ENCODE data around the gene ZRANB1. TPM values are rescaled to one million over a fixed set of nuclear protein-coding genes. Genes with fewer than 3 reads are reported as not detected.

Gene ZRANB1
- 19.0 TPM for polyA plus RNA-seq (2013, experiment 1 of 2)
- polyA plus RNA-seq (2013, experiment 2 of 2) = 18.6 TPM

GRCh38 chr10:124941823-124942222, at the start of gene ZRANB1:
ZRANB1 (plus strand) TSS chr10:124942123; CDS start chr10:124942494, 371 bp downstream.
- Histone ChIP-seq H3K36me3 (ENCODE audit: control insufficient read depth, insufficient read depth, low read length) (peaks cover 19% of the 10 kb centered on the region), H3K27ac (ENCODE audit: low read depth, low read length, severe bottlenecking) (no peak within 1 kb of the TSS), H3K9me3 (ENCODE audit: control insufficient read depth, low read length) (no peaks in the 10 kb centered on the region), H3K4me3 (ENCODE audit: extremely low read depth, insufficient read depth, low read length, poor library complexity, severe bottlenecking) (no peak within 1 kb of the TSS), H3K4me1 (ENCODE audit: control insufficient read depth, insufficient read depth, low read length, poor library complexity, severe bottlenecking) (peaks cover 12% of the 10 kb centered on the region)
- WGBS, 2 experiments (ENCODE audit: insufficient coverage in 2 of 2) = 100% methylated on average over 2 of the region's 4 CpGs; no CpG with 5 or more reads in 1 of the 2 experiments

- Histone ChIP-seq H3K4me1 (ENCODE audit: control insufficient read depth, insufficient read depth, low read length, poor library complexity, severe bottlenecking) (no peaks in the 10 kb centered on the region), H3K4me3 (ENCODE audit: extremely low read depth, insufficient read depth, low read length, poor library complexity, severe bottlenecking) (no peak overlapping the region), H3K9me3 (ENCODE audit: control insufficient read depth, low read length) (no peaks in the 10 kb centered on the region), H3K27ac (ENCODE audit: low read depth, low read length, severe bottlenecking) (no peak overlapping the region), H3K36me3 (ENCODE audit: control insufficient read depth, insufficient read depth, low read length) (no peaks in the 10 kb centered on the region)
- 66 to 83% methylated on average over 2 of the region's 2 CpGs for WGBS, 2 experiments (ENCODE audit: insufficient coverage in 2 of 2)
Observed at GRCh38 chr10:124892905-124893304, 49.0 kb upstream of the ZRANB1 start.

- no peaks in the 10 kb centered on the region for H3K9me3 ChIP-seq (ENCODE audit: control insufficient read depth, low read length)
- WGBS, 2 experiments (ENCODE audit: insufficient coverage in 2 of 2) = 83 to 91% methylated on average over 6 to 9 of the region's 13 CpGs
Observed at GRCh38 chr10:124894569-124895215, 47.2 kb upstream of the ZRANB1 start.

GRCh38 chr10:124896751-124897150, 45.2 kb upstream of the ZRANB1 start:
- no peak overlapping the region for H3K4me3 ChIP-seq (ENCODE audit: extremely low read depth, insufficient read depth, low read length, poor library complexity, severe bottlenecking)
- no peaks in the 10 kb centered on the region for H3K4me1 ChIP-seq (ENCODE audit: control insufficient read depth, insufficient read depth, low read length, poor library complexity, severe bottlenecking)
- no peak overlapping the region for H3K27ac ChIP-seq (ENCODE audit: low read depth, low read length, severe bottlenecking)
- no peaks in the 10 kb centered on the region for H3K9me3 ChIP-seq (ENCODE audit: control insufficient read depth, low read length)
- WGBS, 2 experiments (ENCODE audit: insufficient coverage in 2 of 2) = 33% methylated on average over 1 of the region's 4 CpGs; no CpG with 5 or more reads in 1 of the 2 experiments
- H3K36me3 ChIP-seq (ENCODE audit: control insufficient read depth, insufficient read depth, low read length) = no peaks in the 10 kb centered on the region

More at GRCh38 chr10:124894569-124895215, 47.2 kb upstream of the ZRANB1 start:
- Histone ChIP-seq H3K36me3 (ENCODE audit: control insufficient read depth, insufficient read depth, low read length) (no peaks in the 10 kb centered on the region), H3K4me1 (ENCODE audit: control insufficient read depth, insufficient read depth, low read length, poor library complexity, severe bottlenecking) (no peaks in the 10 kb centered on the region), H3K4me3 (ENCODE audit: extremely low read depth, insufficient read depth, low read length, poor library complexity, severe bottlenecking) (no peak overlapping the region), H3K27ac (ENCODE audit: low read depth, low read length, severe bottlenecking) (no peak overlapping the region)

GRCh38 chr10:124898471-124898870, 43.5 kb upstream of the ZRANB1 start:
- Histone ChIP-seq H3K27ac (ENCODE audit: low read depth, low read length, severe bottlenecking) (no peak overlapping the region), H3K4me1 (ENCODE audit: control insufficient read depth, insufficient read depth, low read length, poor library complexity, severe bottlenecking) (no peaks in the 10 kb centered on the region), H3K36me3 (ENCODE audit: control insufficient read depth, insufficient read depth, low read length) (no peaks in the 10 kb centered on the region), H3K4me3 (ENCODE audit: extremely low read depth, insufficient read depth, low read length, poor library complexity, severe bottlenecking) (no peak overlapping the region), H3K9me3 (ENCODE audit: control insufficient read depth, low read length) (no peaks in the 10 kb centered on the region)
- WGBS, 2 experiments (ENCODE audit: insufficient coverage in 2 of 2) = 88 to 95% methylated on average over 9 of the region's 9 CpGs

- no peaks in the 10 kb centered on the region for H3K4me1 ChIP-seq (ENCODE audit: control insufficient read depth, insufficient read depth, low read length, poor library complexity, severe bottlenecking)
- H3K36me3 ChIP-seq (ENCODE audit: control insufficient read depth, insufficient read depth, low read length) = no peaks in the 10 kb centered on the region
- no peak overlapping the region for H3K4me3 ChIP-seq (ENCODE audit: extremely low read depth, insufficient read depth, low read length, poor library complexity, severe bottlenecking)
- no peak overlapping the region for H3K27ac ChIP-seq (ENCODE audit: low read depth, low read length, severe bottlenecking)
- no peaks in the 10 kb centered on the region for H3K9me3 ChIP-seq (ENCODE audit: control insufficient read depth, low read length)
- 87 to 97% methylated on average over 5 of the region's 11 CpGs for WGBS, 2 experiments (ENCODE audit: insufficient coverage in 2 of 2)
Observed at GRCh38 chr10:124899151-124899550, 42.8 kb upstream of the ZRANB1 start.

- Histone ChIP-seq H3K27ac (ENCODE audit: low read depth, low read length, severe bottlenecking) (no peak overlapping the region), H3K4me1 (ENCODE audit: control insufficient read depth, insufficient read depth, low read length, poor library complexity, severe bottlenecking) (no peaks in the 10 kb centered on the region), H3K4me3 (ENCODE audit: extremely low read depth, insufficient read depth, low read length, poor library complexity, severe bottlenecking) (no peak overlapping the region), H3K36me3 (ENCODE audit: control insufficient read depth, insufficient read depth, low read length) (no peaks in the 10 kb centered on the region), H3K9me3 (ENCODE audit: control insufficient read depth, low read length) (no peaks in the 10 kb centered on the region)
- no CpG with 5 or more reads among the region's 1 CpG for WGBS, 2 experiments (ENCODE audit: insufficient coverage in 2 of 2)
Observed at GRCh38 chr10:124902462-124902861, 39.5 kb upstream of the ZRANB1 start.

GRCh38 chr10:124903111-124903510, 38.8 kb upstream of the ZRANB1 start:
- H3K4me1 ChIP-seq (ENCODE audit: control insufficient read depth, insufficient read depth, low read length, poor library complexity, severe bottlenecking) = no peaks in the 10 kb centered on the region
- H3K4me3 ChIP-seq (ENCODE audit: extremely low read depth, insufficient read depth, low read length, poor library complexity, severe bottlenecking) = no peak overlapping the region
- 24 to 37% methylated on average over 2 of the region's 2 CpGs for WGBS, 2 experiments (ENCODE audit: insufficient coverage in 2 of 2)
- H3K27ac ChIP-seq (ENCODE audit: low read depth, low read length, severe bottlenecking) = no peak overlapping the region
- H3K36me3 ChIP-seq (ENCODE audit: control insufficient read depth, insufficient read depth, low read length) = no peaks in the 10 kb centered on the region
- H3K9me3 ChIP-seq (ENCODE audit: control insufficient read depth, low read length) = no peaks in the 10 kb centered on the region

- no peaks in the 10 kb centered on the region for H3K4me1 ChIP-seq (ENCODE audit: control insufficient read depth, insufficient read depth, low read length, poor library complexity, severe bottlenecking)
- no peak overlapping the region for H3K27ac ChIP-seq (ENCODE audit: low read depth, low read length, severe bottlenecking)
- WGBS, 2 experiments (ENCODE audit: insufficient coverage in 2 of 2) = 100% methylated on average over 1 of the region's 2 CpGs; no CpG with 5 or more reads in 1 of the 2 experiments
- no peak overlapping the region for H3K4me3 ChIP-seq (ENCODE audit: extremely low read depth, insufficient read depth, low read length, poor library complexity, severe bottlenecking)
- H3K9me3 ChIP-seq (ENCODE audit: control insufficient read depth, low read length) = no peaks in the 10 kb centered on the region
- no peaks in the 10 kb centered on the region for H3K36me3 ChIP-seq (ENCODE audit: control insufficient read depth, insufficient read depth, low read length)
Observed at GRCh38 chr10:124904796-124905195, 37.1 kb upstream of the ZRANB1 start.

- WGBS, 2 experiments (ENCODE audit: insufficient coverage in 2 of 2) = 96 to 99% methylated on average over 4 to 7 of the region's 9 CpGs
- H3K27ac ChIP-seq (ENCODE audit: low read depth, low read length, severe bottlenecking) = no peak overlapping the region
- no peak overlapping the region for H3K4me3 ChIP-seq (ENCODE audit: extremely low read depth, insufficient read depth, low read length, poor library complexity, severe bottlenecking)
- no peaks in the 10 kb centered on the region for H3K36me3 ChIP-seq (ENCODE audit: control insufficient read depth, insufficient read depth, low read length)
- H3K9me3 ChIP-seq (ENCODE audit: control insufficient read depth, low read length) = no peaks in the 10 kb centered on the region
- H3K4me1 ChIP-seq (ENCODE audit: control insufficient read depth, insufficient read depth, low read length, poor library complexity, severe bottlenecking) = no peaks in the 10 kb centered on the region
Observed at GRCh38 chr10:124906551-124907001, 35.3 kb upstream of the ZRANB1 start.

GRCh38 chr10:124909563-124909962, 32.4 kb upstream of the ZRANB1 start:
- no peaks in the 10 kb centered on the region for H3K4me1 ChIP-seq (ENCODE audit: control insufficient read depth, insufficient read depth, low read length, poor library complexity, severe bottlenecking)
- H3K4me3 ChIP-seq (ENCODE audit: extremely low read depth, insufficient read depth, low read length, poor library complexity, severe bottlenecking) = no peak overlapping the region
- no peak overlapping the region for H3K27ac ChIP-seq (ENCODE audit: low read depth, low read length, severe bottlenecking)
- H3K36me3 ChIP-seq (ENCODE audit: control insufficient read depth, insufficient read depth, low read length) = no peaks in the 10 kb centered on the region
- no peaks in the 10 kb centered on the region for H3K9me3 ChIP-seq (ENCODE audit: control insufficient read depth, low read length)
- WGBS, 2 experiments (ENCODE audit: insufficient coverage in 2 of 2) = 86% methylated on average over 7 of the region's 8 CpGs; no CpG with 5 or more reads in 1 of the 2 experiments

Data from mesodermal cell (in vitro differentiated cells).